ENCODE data around the gene FMNL3. TPM values are rescaled to one million over a fixed set of nuclear protein-coding genes. Genes with fewer than 3 reads are reported as not detected.

FMNL3 gene
- total and polyA plus RNA-seq, 2 of the 8 experiments (the other 6 are each of a cell fraction or from before 2014, with no cell fraction given): 8.6 to 29.0 TPM

DNA sequence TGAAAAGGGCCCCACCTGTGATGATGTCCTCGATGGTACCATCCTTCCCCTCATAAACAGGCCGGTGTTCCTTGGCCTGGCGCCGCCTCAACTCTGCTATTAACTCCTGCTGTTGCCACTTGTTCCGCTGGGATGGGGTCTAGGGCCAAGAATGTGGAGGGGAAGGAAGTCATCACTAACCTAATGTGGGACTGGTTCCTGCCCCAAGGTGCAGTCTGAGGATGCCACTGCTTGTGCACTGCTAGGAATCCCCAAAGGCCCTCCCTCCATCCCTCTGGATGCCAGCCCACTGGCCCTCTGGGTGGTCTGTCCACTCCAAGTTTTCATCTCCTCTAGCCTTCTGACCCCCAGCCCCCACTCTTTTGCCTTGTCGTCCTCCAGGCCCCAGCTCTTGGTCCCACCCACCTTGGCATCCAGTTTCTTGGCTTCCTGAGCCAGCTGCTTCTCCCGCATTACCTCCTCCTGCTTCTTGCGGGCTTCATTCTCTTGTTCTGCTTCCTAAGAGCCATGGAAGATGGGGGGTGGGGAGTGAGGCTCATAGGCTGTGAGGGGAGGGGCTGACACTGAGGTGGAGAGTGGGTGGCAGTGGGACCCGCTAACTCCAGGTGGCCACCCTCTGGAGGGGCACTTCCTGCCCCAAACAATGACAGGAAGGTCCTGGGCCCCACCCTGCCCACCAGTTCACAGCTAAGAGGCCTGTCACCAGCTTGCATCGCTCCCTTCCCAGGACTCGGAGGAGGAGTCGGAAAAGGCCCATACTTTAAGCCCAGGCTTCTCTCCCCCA is 60.1 kb downstream of the FMNL3 start (continued):
- TF ChIP-seq, protein P1, sequence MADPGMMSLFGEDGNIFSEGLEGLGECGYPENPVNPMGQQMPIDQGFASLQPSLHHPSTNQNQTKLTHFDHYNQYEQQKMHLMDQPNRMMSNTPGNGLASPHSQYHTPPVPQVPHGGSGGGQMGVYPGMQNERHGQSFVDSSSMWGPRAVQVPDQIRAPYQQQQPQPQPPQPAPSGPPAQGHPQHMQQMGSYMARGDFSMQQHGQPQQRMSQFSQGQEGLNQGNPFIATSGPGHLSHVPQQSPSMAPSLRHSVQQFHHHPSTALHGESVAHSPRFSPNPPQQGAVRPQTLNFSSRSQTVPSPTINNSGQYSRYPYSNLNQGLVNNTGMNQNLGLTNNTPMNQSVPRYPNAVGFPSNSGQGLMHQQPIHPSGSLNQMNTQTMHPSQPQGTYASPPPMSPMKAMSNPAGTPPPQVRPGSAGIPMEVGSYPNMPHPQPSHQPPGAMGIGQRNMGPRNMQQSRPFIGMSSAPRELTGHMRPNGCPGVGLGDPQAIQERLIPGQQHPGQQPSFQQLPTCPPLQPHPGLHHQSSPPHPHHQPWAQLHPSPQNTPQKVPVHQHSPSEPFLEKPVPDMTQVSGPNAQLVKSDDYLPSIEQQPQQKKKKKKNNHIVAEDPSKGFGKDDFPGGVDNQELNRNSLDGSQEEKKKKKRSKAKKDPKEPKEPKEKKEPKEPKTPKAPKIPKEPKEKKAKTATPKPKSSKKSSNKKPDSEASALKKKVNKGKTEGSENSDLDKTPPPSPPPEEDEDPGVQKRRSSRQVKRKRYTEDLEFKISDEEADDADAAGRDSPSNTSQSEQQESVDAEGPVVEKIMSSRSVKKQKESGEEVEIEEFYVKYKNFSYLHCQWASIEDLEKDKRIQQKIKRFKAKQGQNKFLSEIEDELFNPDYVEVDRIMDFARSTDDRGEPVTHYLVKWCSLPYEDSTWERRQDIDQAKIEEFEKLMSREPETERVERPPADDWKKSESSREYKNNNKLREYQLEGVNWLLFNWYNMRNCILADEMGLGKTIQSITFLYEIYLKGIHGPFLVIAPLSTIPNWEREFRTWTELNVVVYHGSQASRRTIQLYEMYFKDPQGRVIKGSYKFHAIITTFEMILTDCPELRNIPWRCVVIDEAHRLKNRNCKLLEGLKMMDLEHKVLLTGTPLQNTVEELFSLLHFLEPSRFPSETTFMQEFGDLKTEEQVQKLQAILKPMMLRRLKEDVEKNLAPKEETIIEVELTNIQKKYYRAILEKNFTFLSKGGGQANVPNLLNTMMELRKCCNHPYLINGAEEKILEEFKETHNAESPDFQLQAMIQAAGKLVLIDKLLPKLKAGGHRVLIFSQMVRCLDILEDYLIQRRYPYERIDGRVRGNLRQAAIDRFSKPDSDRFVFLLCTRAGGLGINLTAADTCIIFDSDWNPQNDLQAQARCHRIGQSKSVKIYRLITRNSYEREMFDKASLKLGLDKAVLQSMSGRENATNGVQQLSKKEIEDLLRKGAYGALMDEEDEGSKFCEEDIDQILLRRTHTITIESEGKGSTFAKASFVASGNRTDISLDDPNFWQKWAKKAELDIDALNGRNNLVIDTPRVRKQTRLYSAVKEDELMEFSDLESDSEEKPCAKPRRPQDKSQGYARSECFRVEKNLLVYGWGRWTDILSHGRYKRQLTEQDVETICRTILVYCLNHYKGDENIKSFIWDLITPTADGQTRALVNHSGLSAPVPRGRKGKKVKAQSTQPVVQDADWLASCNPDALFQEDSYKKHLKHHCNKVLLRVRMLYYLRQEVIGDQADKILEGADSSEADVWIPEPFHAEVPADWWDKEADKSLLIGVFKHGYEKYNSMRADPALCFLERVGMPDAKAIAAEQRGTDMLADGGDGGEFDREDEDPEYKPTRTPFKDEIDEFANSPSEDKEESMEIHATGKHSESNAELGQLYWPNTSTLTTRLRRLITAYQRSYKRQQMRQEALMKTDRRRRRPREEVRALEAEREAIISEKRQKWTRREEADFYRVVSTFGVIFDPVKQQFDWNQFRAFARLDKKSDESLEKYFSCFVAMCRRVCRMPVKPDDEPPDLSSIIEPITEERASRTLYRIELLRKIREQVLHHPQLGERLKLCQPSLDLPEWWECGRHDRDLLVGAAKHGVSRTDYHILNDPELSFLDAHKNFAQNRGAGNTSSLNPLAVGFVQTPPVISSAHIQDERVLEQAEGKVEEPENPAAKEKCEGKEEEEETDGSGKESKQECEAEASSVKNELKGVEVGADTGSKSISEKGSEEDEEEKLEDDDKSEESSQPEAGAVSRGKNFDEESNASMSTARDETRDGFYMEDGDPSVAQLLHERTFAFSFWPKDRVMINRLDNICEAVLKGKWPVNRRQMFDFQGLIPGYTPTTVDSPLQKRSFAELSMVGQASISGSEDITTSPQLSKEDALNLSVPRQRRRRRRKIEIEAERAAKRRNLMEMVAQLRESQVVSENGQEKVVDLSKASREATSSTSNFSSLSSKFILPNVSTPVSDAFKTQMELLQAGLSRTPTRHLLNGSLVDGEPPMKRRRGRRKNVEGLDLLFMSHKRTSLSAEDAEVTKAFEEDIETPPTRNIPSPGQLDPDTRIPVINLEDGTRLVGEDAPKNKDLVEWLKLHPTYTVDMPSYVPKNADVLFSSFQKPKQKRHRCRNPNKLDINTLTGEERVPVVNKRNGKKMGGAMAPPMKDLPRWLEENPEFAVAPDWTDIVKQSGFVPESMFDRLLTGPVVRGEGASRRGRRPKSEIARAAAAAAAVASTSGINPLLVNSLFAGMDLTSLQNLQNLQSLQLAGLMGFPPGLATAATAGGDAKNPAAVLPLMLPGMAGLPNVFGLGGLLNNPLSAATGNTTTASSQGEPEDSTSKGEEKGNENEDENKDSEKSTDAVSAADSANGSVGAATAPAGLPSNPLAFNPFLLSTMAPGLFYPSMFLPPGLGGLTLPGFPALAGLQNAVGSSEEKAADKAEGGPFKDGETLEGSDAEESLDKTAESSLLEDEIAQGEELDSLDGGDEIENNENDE (IDR thresholded peaks at IDR 0.05; ENCODE audit: insufficient replicate concordance, low read length): no peak
- TF ChIP-seq GABPA (IDR thresholded peaks at IDR 0.05; ENCODE audit: borderline replicate concordance, insufficient read depth, low read length) (no peak), POLR2AphosphoS5 (IDR thresholded peaks at IDR 0.05; ENCODE audit: low read depth, low read length) (no peak; the same call in 1 of the 2 replicates), TCF12 (IDR thresholded peaks at IDR 0.05; ENCODE audit: low read depth, low read length) (no peak), KDM4A (IDR thresholded peaks at IDR 0.05; ENCODE audit: low read depth, low read length, severe bottlenecking) (no peak), GTF2F1 (IDR thresholded peaks at IDR 0.05; ENCODE audit: borderline replicate concordance, low read depth, low read length) (no peak), HDAC6 (IDR thresholded peaks at IDR 0.05; ENCODE audit: low read depth, low read length) (no peak), JUND (IDR thresholded peaks at IDR 0.05; ENCODE audit: low read length) (no peak), CBX5 (IDR thresholded peaks at IDR 0.05; ENCODE audit: low read depth, low read length) (no peak), CBX8 (IDR thresholded peaks at IDR 0.05; ENCODE audit: borderline replicate concordance, low read depth, low read length) (no peak)

Measured in H1 (cell line).